ENCODE results near the gene SLC44A2.

The SLC44A2 gene

DNA sequence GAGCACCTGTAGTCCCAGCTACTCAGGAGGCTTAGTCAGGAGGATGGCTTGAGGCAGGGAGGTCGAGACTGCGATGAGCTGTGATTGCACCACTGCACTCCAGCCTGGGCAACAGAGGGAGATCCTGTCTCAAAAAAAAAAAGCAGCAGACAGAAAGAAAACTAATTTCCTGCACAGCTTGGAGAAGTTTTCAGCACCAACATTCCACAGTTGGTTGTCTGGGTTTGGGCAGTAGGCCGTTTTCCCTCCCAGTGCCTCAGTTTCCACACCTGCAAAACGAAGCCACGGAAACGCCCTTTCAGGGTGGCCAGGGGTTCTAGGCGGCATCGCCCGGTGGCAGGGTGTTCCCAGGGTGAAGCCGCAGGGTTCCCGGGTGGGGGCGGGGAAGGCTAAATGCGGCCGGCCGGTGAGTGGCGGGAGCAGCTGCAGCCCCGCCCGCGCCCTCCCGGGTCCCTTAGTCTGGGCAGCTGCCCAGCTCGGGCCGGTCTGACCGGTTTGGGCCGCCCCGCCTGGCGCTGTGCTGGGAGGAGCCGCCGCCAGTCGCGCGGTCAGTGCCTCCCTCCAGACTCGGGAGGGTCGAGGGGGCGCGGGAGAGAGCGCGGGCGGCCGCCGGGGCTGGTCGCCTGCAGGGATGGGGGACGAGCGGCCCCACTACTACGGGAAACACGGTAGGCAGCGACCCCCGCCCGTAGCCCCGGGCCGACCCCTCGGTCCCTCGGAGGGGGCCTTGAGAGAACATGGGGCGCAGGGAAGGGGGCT is at the start of gene SLC44A2:
Gene SLC44A2 (plus strand): TSS at position 551 of the 759 bp plus-strand sequence. CDS start 81 bp downstream, at position 632.
- peak in 52 of 56 donors; percentile 11 to 93 (median 70) for DNase-seq

DNA sequence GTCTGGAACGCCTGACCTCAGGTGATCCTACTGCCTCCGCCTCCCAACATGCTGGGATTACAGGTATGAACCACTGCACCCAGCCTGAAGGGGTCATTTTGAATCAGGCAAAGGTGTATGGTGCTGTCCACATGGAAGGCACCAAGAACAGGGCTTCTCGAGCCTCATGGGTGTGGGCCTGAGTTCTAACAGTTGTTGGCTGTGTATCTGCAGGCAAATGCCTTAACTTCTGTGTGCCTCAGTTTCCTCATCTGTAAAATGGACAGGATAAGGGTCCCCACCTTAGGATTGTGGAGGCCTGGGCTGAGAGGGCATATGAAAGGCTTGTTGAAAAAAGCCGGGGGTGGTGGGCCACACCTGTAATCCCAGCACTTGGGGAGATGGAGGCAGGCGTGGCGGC is 47.4 kb upstream of the SLC44A2 start:
- DNase-seq = no peak

DNA sequence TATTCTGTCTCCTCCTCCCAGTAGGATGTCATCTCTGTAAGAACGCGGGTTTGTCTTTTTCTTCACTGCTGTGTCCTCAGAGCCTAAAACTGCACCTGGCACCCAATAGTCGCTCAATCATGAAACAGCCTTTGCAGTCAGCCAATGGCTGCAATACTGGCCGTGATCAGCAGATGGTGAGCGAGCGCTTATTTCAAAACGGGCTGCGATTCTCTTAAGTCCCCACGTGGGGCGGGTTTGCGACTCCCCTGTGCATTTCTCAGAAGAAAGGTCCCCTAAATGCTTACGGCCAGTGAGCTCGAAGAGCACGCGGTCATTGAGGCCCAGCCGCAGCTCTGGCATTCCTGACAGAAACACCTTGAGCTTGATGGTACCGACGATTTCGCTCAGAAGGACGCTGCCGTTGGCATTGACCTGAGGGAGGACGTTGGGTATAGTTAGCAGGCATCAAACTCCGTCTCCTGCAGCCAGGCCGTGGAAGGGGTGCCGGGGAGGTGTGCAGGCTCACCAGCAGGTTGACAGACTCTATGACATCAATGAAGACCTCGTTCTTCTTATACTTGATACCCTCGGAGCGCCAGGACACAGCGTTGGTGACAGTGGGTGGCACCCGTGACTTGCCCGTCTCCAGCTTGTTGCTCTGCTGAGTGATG is 44.2 kb upstream of the SLC44A2 start:
- peak in 55 of 56 donors; percentile 23 to 96 (median 73) for DNase-seq

DNA sequence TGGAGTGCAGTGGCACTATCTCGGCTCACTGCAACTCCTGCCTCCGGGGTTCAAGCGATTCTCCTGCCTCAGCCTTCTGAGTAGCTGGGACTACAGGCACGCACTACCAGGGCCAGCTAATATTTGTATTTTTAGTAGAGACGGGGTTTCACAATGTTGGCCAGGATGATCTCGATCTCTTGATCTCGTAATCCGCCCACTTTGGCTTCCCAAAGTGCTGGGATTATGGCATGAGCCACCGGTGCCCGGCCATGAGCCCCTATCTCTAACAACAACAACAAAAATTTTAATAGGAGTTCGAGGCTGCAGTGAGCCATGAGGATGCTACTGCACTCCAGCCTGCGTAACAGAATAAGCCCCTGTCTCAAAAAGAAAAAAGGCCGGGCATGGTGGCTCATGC is 43.3 kb upstream of the SLC44A2 start:
- no peak for DNase-seq

DNA sequence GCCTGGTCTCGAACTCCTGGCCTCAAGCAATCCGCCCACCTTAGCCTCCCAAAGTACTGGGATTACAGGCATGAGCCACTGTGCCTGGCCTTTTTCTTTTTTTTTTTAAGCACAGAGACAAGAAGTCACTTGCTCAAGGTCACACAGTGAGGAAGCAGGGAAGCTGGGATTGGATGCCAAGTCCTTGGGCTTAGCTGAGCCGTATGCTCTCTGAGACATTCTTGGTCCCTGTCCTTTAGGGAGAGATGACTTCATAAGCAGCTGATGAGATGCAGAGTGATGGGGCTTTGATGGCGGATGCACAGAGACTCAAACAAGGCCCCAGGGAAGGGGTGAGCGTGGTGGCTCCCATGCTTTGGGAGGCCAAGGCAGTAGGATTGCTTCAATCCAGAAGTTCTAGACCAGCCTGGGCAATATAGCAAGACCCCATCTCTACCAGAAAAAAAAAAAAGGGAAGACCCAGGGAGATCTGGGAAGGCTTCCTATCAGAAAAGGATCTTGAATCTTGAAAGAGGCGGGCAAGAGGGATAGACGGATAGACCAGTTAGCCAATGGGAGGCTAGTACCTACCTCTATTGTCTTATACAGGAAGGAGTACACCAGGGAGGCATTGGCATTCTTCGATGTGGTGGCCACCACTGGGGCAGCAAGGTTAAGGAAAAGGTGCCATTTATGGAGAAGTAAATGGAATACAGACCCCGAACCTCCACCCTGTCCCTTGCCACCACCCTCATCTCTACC is 42.1 kb upstream of the SLC44A2 start:
- DNase-seq = no peak

DNA sequence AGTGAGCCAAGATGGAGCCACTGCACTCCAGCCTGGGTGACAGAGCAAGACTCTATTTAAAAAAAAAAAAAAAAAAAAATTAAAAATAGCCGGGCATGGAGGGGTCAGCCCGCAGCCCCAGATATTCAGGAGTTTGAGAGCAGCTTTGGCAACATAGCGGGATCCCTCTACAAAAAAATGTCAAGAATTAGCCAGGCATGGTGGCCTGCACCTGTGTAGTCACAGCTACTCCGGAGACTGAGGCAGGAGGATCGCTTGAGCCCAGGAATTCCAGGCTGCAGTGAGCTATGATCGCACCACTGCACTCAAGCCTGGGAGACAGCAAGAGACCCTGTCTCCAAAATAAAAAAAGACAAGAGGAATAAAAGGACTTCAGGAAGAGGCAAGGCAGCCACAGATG is 39.0 kb upstream of the SLC44A2 start:
- no peak for DNase-seq

DNA sequence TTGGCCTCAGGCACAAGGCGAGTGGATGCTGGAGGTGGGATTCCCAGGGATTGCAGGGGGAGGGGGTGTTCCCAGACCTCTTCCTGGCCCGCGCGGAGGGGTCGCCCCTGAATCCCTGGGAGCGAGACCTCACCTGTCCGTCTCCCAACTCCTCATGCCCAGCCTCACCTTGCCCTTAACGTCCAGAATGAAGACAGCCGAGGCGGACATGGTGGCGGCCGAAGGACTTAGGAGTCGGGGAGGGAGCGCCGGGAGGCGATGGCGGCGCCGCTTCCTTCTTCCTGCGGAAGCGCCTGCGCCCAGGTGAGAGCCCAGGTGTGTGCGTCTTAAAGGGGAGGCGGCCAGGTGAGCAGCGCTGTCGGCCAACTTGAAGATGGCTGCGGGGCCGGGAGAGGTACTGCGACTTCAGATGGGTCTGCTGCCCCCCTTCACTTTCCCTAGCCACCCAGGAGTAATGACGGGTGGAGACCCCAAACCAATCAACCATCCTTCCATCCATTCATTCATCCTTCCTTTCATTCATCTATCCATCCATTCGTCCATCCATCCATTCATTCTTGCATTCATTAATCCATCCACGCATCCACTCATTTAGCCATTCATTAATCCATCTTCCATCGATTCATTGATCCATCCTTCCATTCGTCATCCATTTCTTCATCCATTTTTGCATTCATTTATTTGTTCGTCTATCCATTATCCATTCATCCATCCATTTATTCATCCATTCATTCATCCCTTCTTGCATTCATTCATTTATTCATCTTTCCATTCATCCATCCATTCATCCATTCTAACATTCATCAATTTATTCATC is 38.1 kb upstream of the SLC44A2 start, which contains the start of gene AP1M2:
Gene AP1M2 (minus strand): TSS at position 291 of the 817 bp plus-strand sequence. CDS start 81 bp downstream, at position 210.
- DNase-seq = no peak

DNA sequence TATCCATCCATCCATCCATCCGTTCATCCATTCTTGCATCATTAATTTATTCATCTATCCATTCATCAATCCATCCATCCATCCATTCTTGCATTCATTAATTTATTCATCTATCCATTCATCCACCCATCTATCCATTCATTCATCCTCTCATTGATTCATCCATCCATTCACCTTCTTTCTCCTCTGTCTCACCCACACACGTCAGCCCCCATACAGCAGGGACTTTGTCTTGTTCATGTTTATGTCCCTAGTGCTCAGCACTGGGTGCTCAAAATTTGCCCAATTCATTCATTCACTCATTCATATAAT is 37.6 kb upstream of the SLC44A2 start:
- no peak for DNase-seq

DNA sequence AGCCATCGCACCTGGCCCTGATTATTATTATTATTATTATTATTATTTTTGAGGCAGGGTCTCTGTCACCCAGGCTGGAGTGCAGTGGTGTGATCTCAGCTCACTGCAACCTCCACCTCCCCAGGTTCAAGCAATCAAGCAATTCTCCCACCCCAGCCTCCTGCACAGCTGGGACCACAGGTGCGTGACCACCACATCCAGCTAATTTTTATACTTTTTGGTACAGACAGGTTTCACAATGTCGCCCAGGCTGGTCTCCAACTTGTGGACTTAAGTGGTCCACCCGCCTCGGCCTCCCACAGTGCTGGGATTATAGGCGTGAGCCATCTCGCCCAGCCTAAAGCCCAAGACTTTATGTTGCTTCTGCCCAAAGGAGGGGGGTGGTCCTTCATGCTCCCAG is 32.2 kb upstream of the SLC44A2 start:
- DNase-seq = no peak

DNA sequence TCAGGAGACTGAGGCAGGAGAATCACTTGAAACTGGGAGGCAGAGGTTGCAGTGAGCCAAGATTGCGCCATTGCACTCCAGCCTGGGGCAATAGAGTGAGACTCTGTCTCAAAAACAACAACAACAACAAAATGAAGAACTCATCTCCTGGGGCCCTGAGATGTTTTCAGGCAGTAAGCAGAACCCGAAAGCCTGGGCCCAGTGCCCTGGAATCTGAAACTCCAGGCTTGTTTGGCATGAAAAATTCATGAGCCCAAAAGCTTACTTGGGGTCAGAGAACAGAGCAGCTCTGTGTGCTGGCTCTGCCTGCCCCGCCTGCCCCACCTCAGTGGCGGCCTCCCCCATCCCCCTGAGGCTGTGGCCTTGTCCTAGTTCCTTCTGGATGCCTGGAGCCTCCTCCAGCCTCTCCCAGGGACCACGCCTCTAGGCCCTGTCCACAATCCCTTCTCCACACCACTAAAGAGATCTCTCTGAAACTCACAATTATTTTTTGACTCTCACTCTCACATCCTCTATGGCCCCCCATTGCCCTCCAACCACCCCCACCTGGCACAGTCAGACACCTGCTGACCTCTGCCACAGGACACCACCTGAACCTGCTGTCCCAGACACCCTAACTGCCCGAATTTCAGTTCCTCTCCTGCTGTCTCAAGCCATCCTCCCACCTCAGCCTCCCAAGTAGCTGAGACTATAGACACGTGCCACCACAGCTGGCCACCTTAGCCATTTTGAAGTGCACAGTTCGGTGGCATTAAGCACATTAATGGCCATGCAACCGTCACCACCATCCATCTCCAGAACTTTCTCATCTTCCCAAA is 31.3 kb upstream of the SLC44A2 start:
- DNase-seq = peak in 46 of 56 donors; percentile 5 to 71 (median 32)

DNA sequence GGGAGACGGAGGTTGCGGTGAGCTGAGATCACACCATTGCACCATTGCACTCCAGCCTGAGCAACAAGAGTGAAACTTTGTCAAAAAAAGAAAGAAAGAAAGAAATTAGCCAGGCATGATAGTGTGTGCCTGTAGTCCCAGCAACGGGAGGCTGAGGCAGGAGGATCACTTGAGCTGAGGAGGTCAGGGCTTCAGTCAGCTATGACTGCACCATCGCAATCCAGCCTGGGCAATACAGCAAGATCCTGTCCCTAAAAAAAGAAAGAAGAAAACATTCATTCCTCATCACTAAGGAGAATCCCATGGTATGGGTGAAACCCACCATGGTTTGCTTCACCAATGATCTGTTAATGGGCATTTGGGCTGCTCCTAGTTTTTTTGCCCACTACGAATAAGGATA is 25.2 kb upstream of the SLC44A2 start:
- DNase-seq = no peak

DNA sequence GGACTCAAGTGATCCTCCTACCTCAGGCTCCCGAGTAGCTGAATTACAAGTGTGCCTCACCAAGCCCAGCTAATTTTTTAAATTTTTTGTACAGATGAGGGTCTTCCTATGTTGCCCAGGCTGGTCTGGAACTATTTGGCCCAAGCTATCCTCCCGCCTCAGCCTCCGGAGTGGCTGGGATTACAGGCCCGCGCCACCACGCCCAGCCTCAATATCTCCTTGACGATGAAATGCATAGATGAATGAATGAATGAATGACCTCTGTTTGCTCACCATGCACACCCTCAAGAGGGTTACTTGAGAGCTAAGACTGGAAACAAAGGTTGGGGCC is 23.4 kb upstream of the SLC44A2 start:
- DNase-seq = peak in 1 of 56 donors; percentile 45

DNA sequence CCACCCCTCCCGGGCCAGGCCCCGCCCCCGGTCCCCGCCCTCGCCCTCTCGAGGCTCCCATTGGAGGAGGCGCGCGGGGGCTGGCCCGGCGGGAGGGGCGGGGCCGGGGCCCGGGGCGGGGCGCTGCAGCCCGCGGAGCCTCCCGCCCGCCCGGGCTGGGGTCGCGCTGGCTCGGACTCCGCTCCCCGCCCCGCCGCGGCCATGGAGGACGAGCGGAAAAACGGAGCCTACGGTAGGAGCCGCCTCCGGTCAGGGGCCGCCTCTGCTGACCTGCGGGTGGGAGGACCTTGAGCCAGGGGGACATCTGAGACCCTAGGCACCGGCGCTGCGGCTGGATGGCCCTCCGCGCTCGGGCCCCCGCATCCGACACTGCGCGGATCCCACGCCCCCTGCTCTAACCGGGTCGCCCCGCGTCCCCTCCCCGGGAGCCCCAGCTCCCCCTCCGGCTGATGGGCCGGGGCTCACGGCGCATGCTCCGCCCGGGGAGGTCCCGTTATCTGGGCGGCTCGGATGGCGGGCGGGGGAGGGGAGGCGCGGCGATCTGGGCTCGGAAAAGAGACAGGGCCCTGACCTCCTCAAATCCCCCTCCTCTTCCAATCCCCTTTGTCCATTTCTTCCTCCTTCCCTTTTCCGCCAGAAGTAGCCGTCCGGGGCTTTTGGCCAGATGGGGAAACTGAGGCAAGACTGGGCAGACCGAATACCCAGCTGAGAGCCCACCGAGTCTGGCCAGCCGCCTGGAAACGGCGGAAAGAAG is 22.8 kb upstream of the SLC44A2 start:
- peak in 53 of 56 donors; percentile 18 to 86 (median 57) for DNase-seq

DNA sequence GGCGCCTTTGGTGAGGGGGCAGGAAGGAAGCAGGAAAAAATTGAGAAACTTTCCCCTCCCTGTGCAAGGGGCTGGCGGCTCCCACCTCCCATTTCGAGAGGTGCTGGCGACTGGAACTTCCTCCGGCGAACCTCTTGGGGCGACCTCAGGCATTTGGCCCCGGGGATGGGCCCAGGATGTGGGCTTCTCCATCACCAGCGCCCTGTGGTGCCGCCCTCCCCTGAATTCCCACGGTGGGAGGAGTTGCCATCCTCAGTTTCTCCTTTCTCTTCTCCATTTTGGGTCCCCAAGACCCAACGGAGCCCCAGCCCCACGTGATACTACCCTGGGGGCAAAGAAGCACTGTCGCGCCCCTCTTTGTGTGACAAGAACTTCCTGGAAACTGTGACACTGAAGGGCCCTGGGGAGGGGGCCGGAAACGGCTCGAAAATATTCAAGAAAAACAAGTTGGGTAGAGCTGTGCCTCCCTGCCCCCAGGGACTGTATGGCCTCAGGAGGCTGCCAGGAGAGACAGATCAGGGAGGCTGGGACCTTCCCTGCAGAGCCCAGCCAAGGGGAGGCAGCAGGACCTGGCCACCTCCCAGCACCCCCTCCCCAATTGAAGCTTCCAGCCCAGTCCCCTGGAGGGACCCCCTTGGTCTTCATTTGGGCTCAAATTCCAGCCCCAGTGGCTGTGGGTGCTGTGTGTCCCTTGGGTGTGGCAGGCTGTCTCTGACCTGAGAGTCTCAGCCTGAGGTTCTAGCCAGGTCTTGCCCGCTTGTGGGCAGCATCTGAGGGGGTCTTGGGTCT is 22.1 kb upstream of the SLC44A2 start:
- peak in 14 of 56 donors; percentile 4 to 45 (median 16) for DNase-seq

DNA sequence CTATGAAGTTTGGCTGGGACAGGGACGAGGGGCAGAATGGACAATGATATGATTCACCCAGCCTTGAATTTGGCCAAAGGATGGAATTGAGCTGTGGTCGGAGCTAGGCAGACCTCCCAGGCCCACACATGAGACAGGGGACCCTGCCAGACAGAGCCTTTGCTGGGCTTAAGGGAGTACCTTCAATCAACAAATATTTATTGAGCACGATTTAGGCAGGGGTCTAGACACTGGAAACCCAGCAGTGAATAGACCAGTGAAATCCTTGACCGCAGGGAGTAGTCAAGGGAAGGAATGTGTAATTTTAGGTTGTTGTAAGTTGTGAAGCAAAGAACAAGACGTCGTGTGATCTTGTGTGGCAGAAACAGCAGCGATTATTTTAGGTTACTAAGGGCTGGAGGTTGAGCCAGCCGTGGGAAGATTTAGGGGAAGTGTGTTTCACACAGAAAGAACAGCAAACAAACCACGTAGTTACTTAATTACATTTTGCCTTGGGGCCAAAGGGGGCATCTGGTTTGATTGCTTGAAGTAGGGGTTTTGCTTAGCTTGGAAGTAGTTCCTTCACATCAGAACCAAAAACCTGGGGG is 21.4 kb upstream of the SLC44A2 start:
- DNase-seq = no peak

DNA sequence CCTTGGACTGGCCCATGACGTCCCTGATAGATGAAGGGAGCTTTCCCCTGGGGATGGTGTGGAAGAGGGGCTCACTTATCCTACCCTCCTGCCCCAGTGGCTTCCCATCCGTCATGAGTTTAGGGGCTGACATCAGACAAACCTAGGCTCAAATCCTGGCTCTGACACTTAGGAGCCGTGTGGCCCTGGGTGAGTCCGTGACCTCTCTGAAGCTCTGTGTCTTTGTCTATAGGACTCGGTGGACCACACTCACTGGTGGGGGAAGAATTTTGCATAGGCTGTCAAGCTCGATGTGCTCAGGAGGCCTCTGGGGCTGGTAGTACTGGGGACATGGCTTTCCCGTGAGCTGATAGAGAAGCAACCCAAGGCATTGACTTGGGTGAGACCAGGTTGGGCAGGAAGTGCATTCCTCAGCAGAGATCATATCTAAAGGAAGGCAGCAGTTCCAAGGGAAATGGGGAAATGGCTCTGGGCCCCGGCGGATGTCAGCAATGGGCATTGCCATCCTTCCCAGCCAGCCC is 20.8 kb upstream of the SLC44A2 start:
- no peak for DNase-seq

DNA sequence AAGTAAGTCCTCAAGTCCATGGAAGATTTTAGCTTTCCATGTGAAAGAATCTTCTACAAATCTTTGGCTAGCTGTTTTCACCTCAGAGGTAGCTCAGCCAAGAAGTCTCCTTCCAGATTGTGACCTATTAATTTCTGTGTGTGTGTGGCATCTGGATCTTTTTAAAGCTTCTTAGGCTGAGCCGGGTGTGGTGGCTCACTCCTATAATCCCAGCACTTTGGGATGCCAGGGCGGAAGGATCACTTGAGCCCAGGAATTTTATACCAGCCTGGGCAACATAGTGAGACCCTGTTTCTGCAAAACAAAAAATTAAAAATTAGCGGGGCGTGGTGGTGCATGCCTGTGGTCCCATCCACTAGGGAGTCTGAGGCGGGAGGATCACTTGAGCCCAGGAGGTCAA is 13.4 kb upstream of the SLC44A2 start:
- DNase-seq = no peak

DNA sequence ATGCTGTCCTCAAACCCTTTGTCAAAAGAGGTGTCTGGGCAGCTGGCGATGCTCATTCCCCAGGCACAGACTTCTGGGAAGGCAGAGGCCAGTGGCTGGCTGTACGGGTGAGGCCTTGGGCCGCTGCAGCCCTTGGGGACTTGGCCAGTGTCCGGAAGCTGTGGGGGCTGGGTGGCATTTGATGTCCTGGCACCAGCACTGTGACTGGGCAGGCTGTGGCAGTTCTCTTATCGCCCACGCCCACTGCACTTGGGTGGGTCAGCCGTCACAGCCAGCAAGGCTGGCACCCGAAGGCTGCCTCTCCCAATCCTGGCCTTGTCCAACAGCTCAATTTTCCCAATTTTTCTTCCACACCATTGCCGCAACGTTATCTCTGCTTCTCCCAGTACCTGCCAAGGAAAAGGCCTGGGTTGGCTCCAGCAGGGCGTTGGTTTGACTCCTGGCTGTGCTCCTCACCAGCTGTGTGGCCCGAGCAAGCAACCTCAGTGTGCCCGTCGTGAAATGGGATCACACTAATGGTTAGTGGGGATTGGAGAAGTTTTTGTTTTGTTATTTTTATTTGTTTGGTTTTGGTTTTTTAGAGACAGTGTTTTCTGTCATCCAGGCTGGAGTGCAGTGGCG is 12.7 kb upstream of the SLC44A2 start:
- peak in 51 of 56 donors; percentile 11 to 75 (median 51) for DNase-seq
